Daoy (cell line): ENCODE results near the gene PPP3CA. TPM values are rescaled to one million over a fixed set of nuclear protein-coding genes. Genes with fewer than 3 reads are reported as not detected.

Source experiments
- DNase-seq: peaks from one replicate; pipeline ENCODE4 v3.0.0-alpha.2; 2015; ENCODE audit warnings: low read depth
- total RNA-seq: library from RNA; depleted of rRNA; stranded (reverse); fragments of >200 nt; shearing (Covaris generic); gene quantifications from 2 replicates; pipeline ENCODE4 v1.2.3, GENCODE V29; 2014

Gene PPP3CA
- total RNA-seq, 1 experiment from 2014 or later = 10.1 TPM

DNA sequence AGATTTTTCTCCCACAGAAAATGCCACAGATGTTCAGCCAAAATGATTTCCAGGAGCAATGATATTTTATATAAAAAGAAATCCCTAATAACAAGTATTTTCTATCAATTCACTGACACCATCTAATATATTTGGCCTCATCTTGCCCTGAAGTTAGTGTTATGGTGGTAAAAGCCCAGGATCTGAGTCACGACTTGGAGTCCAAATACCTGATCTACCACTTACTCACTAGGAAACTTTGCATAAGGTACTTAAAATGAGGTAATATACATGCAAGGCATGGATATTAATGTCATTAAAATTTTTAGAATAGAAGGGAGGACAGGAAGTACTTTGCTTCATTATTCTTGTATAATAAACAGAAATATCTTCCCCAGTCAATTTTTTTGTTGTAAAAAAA, 16.3 kb downstream of the PPP3CA start:
- no peak for DNase-seq

GRCh38 chr4:101329592-101329991, 17.7 kb downstream of the PPP3CA start:
- DNase-seq = no peak

GRCh38 chr4:101328063-101328602, 19.2 kb downstream of the PPP3CA start:
- no peak for DNase-seq

- no peak for DNase-seq
Measured at GRCh38 chr4:101326576-101326975, 20.8 kb downstream of the PPP3CA start.

- no peak for DNase-seq
Measured at GRCh38 chr4:101322743-101323142, 24.6 kb downstream of the PPP3CA start.

DNA sequence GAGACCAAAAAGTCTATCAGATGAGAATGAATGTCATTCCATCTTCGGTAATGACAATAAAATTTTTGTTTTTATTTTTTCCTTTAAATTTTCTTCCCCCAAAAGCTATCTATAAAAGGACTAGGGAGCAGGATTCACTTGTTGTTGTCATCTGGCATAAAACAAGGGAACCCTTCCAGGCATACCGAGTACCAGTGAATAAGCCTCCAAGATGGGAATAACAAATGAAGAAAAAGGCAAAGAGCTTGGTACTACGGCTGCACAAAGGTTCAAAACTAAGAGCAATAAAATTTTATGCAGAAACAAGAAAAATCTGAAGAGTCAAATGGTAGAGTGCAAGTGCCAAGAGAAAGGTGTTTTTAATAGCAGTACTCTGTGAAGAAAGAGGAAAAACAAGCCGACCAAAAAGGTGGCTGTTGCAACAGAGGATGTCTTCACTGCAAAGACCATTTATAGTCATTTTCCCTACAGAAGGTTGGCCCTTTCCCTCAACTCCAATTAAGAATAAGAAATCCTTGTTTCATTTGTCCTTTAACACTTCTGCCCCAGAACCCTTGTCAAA, 25.8 kb downstream of the PPP3CA start:
- DNase-seq = no peak

DNA sequence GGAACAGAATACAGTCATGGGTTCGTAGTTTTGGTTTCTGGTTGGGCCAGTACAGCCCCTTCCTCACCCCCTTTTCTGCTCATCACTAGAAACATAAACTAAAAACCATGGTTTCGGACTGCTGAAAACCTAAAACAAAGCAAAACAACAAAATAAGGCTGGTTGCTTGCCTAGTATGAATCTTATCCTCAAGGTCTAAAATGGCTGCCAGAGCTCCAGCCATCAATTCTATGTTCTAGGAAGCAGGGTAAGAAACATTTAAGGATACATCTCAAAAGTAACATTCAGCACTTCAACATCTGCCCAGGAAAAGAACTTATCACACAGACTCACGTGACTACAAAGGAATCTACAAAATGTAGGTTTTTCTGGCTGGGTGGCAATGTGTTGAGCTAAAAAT, 31.5 kb downstream of the PPP3CA start:
- DNase-seq = no peak

- DNase-seq = no peak
Measured at GRCh38 chr4:101315041-101315440, 32.3 kb downstream of the PPP3CA start.

DNA sequence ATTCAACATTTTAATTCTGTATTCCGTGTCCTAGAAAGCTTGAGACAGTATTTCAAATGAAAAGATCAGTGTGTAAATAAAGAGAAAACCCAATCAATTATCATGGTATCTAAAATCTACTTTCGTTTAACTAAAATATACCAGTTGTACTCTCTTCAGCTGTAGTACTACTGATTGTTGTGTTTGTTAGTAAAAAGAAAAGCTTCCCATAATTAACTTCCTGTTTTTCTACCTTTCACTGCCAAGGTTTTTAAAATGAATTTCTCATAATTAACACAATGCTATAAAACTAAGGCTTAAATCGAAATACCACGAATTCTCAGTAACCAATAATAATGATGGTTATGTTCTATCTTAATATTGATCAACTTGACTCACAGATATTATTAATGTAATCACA, 37.4 kb downstream of the PPP3CA start:
- no peak for DNase-seq

DNA sequence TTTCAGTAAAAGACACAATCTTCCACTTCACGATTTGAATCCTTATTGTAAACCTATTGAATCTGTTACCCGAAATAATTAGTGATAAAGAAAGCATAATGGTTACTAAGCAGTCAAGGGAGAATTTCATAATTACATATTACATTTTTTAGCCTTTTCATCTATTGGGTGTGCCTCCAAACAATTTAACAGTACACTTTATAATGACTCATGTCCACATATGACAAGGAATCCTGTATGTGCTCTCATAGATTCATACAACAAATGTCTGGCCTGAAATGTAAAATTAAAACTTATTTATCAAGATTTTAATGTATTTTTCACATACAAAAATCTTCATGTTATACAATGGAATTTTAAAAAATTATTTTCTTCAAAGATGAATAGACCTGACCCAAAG, 39.4 kb downstream of the PPP3CA start:
- DNase-seq = no peak

DNA sequence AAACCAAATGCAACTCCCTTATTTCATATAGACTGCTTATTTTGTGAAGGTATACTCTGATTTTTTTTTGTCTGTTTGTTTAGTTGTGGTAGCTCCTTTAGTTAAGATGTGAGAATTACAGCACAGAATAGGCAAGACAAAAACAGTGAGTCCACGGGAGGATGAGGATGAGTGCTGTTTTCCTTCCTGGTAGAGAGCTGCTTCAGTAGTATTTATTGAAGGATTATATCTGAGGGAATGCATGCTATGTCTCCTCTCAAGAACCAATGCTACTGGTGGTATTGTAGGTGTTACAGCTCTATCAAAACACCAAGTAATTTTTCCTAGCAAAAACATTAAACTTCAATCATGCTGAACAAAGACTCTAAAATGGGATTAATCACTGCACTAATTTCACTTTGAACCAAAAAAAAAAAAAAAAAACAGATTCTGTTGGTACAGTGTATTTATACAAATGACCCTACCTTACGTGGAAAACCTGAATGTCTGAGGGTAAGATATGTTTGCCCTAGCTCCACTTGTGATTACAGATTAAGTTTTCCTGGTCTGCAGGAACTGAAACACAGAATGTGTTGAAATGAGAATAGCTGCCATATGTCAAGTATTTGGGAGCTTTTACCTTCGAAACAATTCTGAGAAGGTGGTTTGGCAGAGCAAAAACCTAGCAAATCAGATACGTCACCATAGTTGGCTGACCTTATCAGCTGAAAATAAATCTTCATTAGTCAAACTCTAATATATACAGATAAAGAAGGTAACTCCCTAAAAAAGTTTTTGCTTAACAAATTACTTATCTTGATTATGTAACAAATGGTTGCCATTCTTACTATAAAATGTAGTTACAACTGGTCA, 40.3 kb downstream of the PPP3CA start:
- DNase-seq = no peak

- DNase-seq = peak; percentile 57
Measured at GRCh38 chr4:101306225-101306624, 41.1 kb downstream of the PPP3CA start.

GRCh38 chr4:101304916-101305315, 42.4 kb downstream of the PPP3CA start:
- DNase-seq = peak; percentile 49

DNA sequence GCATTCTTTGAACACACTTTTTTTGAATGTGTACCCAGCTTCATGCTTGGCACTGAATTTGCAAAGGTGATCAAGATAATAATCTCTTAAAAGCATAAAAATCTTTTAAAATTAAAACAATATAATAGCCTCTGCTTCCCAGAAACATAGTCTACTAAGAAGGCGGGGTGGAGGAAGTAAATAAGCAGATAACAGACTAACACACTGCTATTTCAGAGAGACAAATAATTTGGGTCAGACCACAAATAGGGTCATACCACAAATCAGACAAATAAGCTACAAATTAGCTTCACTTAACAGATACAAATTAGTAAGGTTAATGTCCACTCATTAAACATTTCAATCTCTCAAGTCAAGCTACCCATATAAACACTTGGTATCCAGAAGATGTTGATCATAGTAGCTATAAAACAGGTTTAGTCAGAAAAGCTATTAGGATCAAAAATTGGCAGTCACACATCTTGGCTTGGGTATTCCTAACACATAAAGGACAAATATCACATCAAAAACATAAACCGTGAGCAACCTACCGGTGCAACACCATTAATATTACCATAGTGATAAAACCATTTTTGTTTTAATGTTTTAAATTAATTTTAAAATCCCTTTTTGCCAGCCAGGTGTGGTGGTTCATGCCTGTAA, 47.3 kb downstream of the PPP3CA start:
- DNase-seq = no peak

DNA sequence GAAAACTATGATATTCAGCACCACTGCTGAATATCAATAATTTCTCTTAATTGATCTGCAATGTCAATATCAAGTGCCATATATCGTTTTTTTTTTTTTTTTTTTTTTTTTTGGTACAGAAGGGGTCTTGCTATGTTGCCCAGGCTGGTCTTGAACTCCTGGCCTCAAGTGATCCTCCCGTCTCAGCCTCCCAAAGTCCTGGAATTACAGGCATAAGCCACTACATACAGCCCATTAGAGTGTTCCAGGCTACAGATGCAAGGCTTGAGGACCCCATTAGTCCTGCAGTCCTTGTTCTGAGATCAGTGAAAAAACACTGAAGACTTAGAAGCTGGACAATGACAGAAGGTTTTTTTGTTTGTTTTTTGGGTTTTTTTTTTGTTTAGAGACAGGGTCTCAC, 48.3 kb downstream of the PPP3CA start:
- no peak for DNase-seq

- DNase-seq = no peak
Measured at GRCh38 chr4:101295691-101296090, 51.6 kb downstream of the PPP3CA start.

GRCh38 chr4:101294597-101294996, 52.7 kb downstream of the PPP3CA start:
- DNase-seq = no peak

GRCh38 chr4:101292901-101293300, 54.4 kb downstream of the PPP3CA start:
- DNase-seq = no peak

- no peak for DNase-seq
Measured at GRCh38 chr4:101292214-101292613, 55.1 kb downstream of the PPP3CA start.

DNA sequence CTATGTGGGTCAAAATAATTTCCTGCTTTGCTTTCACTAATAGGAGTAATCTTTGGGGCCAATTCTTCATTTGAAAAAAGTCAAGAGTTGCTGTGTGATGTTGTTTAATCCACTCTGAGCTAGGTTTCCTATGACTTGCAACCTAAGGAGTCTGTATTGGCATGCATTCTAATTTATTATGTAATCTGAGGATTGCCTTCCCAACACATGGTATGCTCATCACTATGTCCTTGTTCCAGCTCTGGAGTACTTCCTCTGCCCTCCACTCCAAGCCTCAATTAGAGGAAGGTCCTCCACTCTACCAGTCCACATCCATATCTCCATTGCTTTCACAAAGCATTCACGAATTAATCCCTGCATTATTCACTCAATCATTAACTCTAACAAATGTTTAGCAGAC, 56.1 kb downstream of the PPP3CA start:
- DNase-seq = no peak

GRCh38 chr4:101290654-101291053, 56.7 kb downstream of the PPP3CA start:
- no peak for DNase-seq

GRCh38 chr4:101289306-101289705, 58.0 kb downstream of the PPP3CA start:
- DNase-seq = no peak
